Hematopoietic multipotent progenitor cell treated with erythropoietin and hydrocortisone succinate and interleukin-3 and kit ligand, for 8 days (in vitro differentiated cells): Measurements from ENCODE around the gene ZDHHC16.
"Not testable (repeated sequence)": the region's sequence is repeated elsewhere in the genome, so short reads cannot be mapped to it uniquely, and the experiment has no call there.

ENCODE experiments used
- DNase-seq: peaks from one replicate; pipeline ENCODE4 v3.0.0-alpha.2; 2015

ZDHHC16 gene

GRCh38 chr10:97435211-97435610 lies 10.8 kb upstream of the ZDHHC16 start:
- DNase-seq: no peak

- DNase-seq: no peak
These were observed 3.7 kb upstream of the ZDHHC16 start for GRCh38 chr10:97442277-97442676.

GRCh38 chr10:97444212-97444611 lies 1.8 kb upstream of the ZDHHC16 start:
- DNase-seq: no peak

GRCh38 chr10:97445357-97445721 lies 636 bp upstream of the ZDHHC16 start:
- DNase-seq: no peak

- DNase-seq: no peak
These were observed 4.9 kb downstream of the ZDHHC16 start for GRCh38 chr10:97450828-97451227.

GRCh38 chr10:97451605-97452004 lies 5.6 kb downstream of the ZDHHC16 start:
- DNase-seq: no peak

GRCh38 chr10:97452352-97452751 lies 6.4 kb downstream of the ZDHHC16 start:
- no peak for DNase-seq

GRCh38 chr10:97454330-97455036 lies 8.5 kb downstream of the ZDHHC16 start:
- peak; percentile 50 for DNase-seq

GRCh38 chr10:97456034-97456685 lies 10.2 kb downstream of the ZDHHC16 start:
- DNase-seq: no peak

GRCh38 chr10:97456686-97457065 lies 10.7 kb downstream of the ZDHHC16 start:
- no peak for DNase-seq

- no peak for DNase-seq
These were observed 13.1 kb downstream of the ZDHHC16 start for GRCh38 chr10:97459111-97459510.

- no peak for DNase-seq
These were observed 14.0 kb downstream of the ZDHHC16 start for GRCh38 chr10:97459933-97460332.

- no peak for DNase-seq
These were observed 16.3 kb downstream of the ZDHHC16 start for GRCh38 chr10:97462309-97462708.

- DNase-seq: peak; percentile 57
These were observed 17.6 kb downstream of the ZDHHC16 start for GRCh38 chr10:97463363-97464132.

GRCh38 chr10:97464226-97464625 lies 18.3 kb downstream of the ZDHHC16 start:
- DNase-seq: no peak

GRCh38 chr10:97465982-97466381 lies 20.0 kb downstream of the ZDHHC16 start:
- DNase-seq: no peak

GRCh38 chr10:97466755-97467154 lies 20.8 kb downstream of the ZDHHC16 start:
- no peak for DNase-seq

- DNase-seq: no peak
These were observed 22.2 kb downstream of the ZDHHC16 start for GRCh38 chr10:97468162-97468561.

GRCh38 chr10:97468781-97469180 lies 22.8 kb downstream of the ZDHHC16 start:
- DNase-seq: not testable (repeated sequence)

GRCh38 chr10:97474918-97475317 lies 28.9 kb downstream of the ZDHHC16 start:
- DNase-seq: no peak

- DNase-seq: no peak
These were observed 30.1 kb downstream of the ZDHHC16 start for GRCh38 chr10:97475936-97476594.

- DNase-seq: not testable (repeated sequence)
These were observed 33.4 kb downstream of the ZDHHC16 start for GRCh38 chr10:97479410-97479809.

GRCh38 chr10:97479939-97480338 lies 34.0 kb downstream of the ZDHHC16 start:
- peak; percentile 16 for DNase-seq
